Measurements from ENCODE around the gene CD300C. TPM values are rescaled to one million over a fixed set of nuclear protein-coding genes. Genes with fewer than 3 reads are reported as not detected.

The CD300C gene
- total RNA-seq: 13.9 TPM
- long read RNA-seq, transcript CD300C-201 (4 exons, 1,517 nt): major isoform, 12 of 20 reads
- long read RNA-seq, partial matches to known transcripts: 3 of 20 reads
- long read RNA-seq, other reads (novel, unspliced or antisense): 5 of 20 reads

GRCh38 chr17:74545843-74546230 lies at the start of gene CD300C:
Gene CD300C (minus strand): TSS chr17:74546115. CDS start chr17:74545782, 333 bp downstream.
- H3K27ac ChIP-seq: peak within 1 kb of the TSS; percentile 73
- no peaks in the 10 kb centered on the region for H3K4me1 ChIP-seq

GRCh38 chr17:74595037-74595750 lies 49.3 kb upstream of the CD300C start:
- Histone ChIP-seq H3K27me3 (ENCODE audit: low read depth) (peaks cover 7% of the 10 kb centered on the region), H3K4me1 (peaks cover 7% of the 10 kb centered on the region), H3K36me3 (no peaks in the 10 kb centered on the region), H3K4me3 (no peak overlapping the region), H3K9me3 (no peaks in the 10 kb centered on the region), H3K27ac (no peak overlapping the region)
- ATAC-seq: no peak
- no peak for TF ChIP-seq CTCF (IDR thresholded peaks at IDR 0.05)
- intact Hi-C loops (cut with DNase I): no loop called here
- no peak for DNase-seq

More at GRCh38 chr17:74545843-74546230, at the start of gene CD300C:
- peaks cover 7% of the 10 kb centered on the region for H3K27me3 ChIP-seq (ENCODE audit: low read depth)
- DNase-seq (peak; percentile 70), ATAC-seq (peak; percentile 79 to 81)
- no peak for TF ChIP-seq CTCF (IDR thresholded peaks at IDR 0.05)
- no peaks in the 10 kb centered on the region for H3K36me3 ChIP-seq
- no peaks in the 10 kb centered on the region for H3K9me3 ChIP-seq
- peak within 1 kb of the TSS; percentile 41 for H3K4me3 ChIP-seq
- intact Hi-C loops (cut with DNase I): no loop called here

- ATAC-seq: peak in 1 of 2 donors; percentile 32
- peaks cover 8% of the 10 kb centered on the region for H3K27me3 ChIP-seq (ENCODE audit: low read depth)
Observed at GRCh38 chr17:74592087-74592990, 46.4 kb upstream of the CD300C start, which contains the start of gene CD300LD. Gene CD300LD (minus strand): TSS chr17:74592283. CDS start chr17:74592202, 81 bp downstream.

GRCh38 chr17:74591503-74591902 lies 45.6 kb upstream of the CD300C start:
- Histone ChIP-seq H3K36me3 (no peaks in the 10 kb centered on the region), H3K4me1 (no peaks in the 10 kb centered on the region), H3K4me3 (no peak overlapping the region), H3K27ac (no peak overlapping the region), H3K27me3 (ENCODE audit: low read depth) (peaks cover 12% of the 10 kb centered on the region), H3K9me3 (no peaks in the 10 kb centered on the region)
- TF ChIP-seq CTCF (IDR thresholded peaks at IDR 0.05): no peak
- no peak for ATAC-seq
- intact Hi-C loops (cut with DNase I): no loop called here
- no peak for DNase-seq

More at GRCh38 chr17:74592087-74592990, 46.4 kb upstream of the CD300C start, which contains the start of gene CD300LD:
- Histone ChIP-seq H3K9me3 (no peaks in the 10 kb centered on the region), H3K4me1 (no peaks in the 10 kb centered on the region), H3K36me3 (no peaks in the 10 kb centered on the region), H3K4me3 (no peak within 1 kb of the TSS), H3K27ac (no peak within 1 kb of the TSS)
- TF ChIP-seq CTCF (IDR thresholded peaks at IDR 0.05): no peak
- no peak for DNase-seq
- intact Hi-C loops (cut with DNase I): no loop called here

- intact Hi-C loops (cut with DNase I): no loop called here
- DNase-seq (no peak), ATAC-seq (no peak)
- H3K36me3 ChIP-seq: no peaks in the 10 kb centered on the region
- H3K9me3 ChIP-seq: no peaks in the 10 kb centered on the region
- no peak for TF ChIP-seq CTCF (IDR thresholded peaks at IDR 0.05)
- peaks cover 10% of the 10 kb centered on the region for H3K27me3 ChIP-seq (ENCODE audit: low read depth)
- no peak overlapping the region for H3K27ac ChIP-seq
- H3K4me3 ChIP-seq: no peak overlapping the region
- no peaks in the 10 kb centered on the region for H3K4me1 ChIP-seq
Observed at GRCh38 chr17:74585711-74586110, 39.8 kb upstream of the CD300C start.
